GM12801 (cell line): ENCODE measurements around the gene EML4.

Experiments
- TF ChIP-seq, protein P1 (sequence below): IDR thresholded peaks from one replicate; pipeline ENCODE4 v1.5.1; 2011; ENCODE audit warnings: control low read depth; ENCODE audit not compliant: insufficient read length; ENCODE audit errors: extremely low read depth

EML4 gene

DNA sequence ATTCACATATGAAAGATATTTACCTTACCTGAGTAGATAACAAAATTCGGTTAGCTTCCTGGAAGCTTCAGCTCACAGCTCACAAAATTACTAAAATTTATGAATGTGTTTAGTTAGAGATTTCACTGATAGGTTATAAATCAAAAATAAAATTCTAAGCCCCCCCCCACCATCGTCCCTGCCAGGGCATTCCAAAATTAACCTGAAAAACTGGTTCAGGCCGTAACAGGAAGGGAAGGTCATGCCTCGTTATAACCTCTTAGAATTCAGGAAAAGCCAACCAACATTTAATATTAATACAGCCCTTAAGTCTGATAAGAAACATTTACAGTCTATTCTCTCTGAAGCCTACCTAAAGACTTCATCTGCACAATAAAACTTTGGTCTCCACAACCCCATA lies 143.0 kb downstream of the EML4 start:
- TF ChIP-seq, protein P1, sequence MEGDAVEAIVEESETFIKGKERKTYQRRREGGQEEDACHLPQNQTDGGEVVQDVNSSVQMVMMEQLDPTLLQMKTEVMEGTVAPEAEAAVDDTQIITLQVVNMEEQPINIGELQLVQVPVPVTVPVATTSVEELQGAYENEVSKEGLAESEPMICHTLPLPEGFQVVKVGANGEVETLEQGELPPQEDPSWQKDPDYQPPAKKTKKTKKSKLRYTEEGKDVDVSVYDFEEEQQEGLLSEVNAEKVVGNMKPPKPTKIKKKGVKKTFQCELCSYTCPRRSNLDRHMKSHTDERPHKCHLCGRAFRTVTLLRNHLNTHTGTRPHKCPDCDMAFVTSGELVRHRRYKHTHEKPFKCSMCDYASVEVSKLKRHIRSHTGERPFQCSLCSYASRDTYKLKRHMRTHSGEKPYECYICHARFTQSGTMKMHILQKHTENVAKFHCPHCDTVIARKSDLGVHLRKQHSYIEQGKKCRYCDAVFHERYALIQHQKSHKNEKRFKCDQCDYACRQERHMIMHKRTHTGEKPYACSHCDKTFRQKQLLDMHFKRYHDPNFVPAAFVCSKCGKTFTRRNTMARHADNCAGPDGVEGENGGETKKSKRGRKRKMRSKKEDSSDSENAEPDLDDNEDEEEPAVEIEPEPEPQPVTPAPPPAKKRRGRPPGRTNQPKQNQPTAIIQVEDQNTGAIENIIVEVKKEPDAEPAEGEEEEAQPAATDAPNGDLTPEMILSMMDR = no peak

DNA sequence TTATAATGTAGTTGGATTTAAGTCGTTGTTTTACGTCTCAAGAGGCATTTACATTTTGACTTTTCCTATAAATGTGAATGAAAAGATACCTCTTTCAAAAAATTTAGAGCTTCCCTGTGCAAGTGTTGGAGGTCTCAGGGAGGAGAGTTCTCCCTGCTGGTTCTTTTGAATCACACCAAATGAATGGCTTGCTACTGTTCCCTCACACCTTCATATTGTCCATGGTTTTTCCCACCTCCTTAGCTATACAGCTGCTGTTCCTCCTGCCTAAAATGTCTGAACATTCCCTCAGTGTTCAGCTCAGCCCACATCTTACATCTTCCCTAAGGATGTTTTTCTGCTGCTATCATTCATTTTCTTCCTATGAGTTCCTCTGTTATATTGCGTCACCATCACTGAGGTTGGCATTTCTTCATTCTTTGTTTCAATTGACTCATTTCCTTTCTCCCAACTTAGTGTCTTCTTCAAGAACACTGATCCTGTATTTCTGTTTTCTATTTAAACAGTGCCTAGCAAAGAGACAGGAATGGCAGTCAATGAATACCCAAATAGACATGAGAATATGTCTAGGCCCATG lies 145.8 kb downstream of the EML4 start:
- TF ChIP-seq, protein P1 = no peak

DNA sequence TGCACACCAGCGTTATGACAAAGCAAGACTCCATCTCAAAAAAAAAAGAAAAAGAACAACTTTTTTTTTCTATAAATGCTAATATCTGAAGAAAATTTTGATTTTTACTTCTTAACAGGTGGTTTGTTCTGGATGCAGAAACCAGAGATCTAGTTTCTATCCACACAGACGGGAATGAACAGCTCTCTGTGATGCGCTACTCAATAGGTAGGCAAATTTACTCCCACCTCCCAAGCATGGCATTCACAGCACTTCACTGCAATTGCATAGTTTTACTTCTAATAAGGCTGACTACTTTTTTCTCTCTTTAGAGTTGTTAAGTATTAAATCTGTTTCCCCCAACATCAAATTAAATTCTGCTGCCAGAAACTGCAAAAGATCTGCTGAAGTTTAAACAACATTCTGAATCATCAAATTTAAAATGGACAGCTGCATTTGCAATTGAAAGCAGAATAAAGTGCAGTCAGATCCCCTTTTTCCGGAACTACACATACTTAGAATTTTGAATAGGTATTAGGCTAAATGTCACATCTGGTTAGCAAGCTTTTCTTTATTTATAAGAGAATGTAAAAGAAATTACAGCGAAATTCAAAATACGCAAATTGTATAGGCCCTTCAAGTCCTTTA lies 146.8 kb downstream of the EML4 start:
- TF ChIP-seq, protein P1 = no peak

DNA sequence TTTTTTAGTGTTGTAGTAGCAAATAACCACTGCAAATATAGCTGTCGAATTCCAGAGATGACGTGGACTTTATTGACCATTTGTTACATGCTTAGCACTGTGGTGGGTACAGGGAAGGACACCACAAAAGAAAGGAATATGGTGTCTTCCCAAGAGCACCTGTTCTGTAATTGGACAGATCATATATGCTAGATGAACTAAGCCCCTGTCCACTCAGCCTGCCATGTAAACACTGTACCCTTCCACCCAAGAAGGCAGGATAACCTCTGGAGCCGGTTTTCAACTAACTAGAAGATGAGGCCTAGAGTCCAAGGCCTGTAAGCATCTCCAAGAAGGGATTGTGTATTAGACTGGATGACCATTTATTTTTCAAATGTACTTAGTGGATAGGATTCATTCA lies 147.8 kb downstream of the EML4 start:
- TF ChIP-seq, protein P1 = no peak

DNA sequence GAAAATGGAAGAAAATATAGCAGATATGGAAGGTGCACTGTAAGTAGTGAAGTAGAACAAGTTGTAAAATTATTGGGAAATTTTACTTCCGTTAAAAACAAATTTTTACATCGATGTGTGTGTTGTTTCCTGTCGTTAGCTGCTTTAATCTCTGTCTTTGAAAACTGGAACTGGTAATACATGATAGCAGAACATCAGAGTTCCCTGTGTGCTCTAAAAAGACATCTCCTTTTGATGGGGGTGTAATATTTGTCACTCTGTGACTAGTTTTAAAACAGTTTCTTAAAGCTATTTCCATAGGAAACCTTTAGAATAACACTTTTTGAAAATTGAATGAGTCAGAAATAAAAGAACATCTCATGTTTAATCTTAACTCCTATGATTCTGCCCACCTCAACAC lies 148.3 kb downstream of the EML4 start:
- TF ChIP-seq, protein P1 = no peak

DNA sequence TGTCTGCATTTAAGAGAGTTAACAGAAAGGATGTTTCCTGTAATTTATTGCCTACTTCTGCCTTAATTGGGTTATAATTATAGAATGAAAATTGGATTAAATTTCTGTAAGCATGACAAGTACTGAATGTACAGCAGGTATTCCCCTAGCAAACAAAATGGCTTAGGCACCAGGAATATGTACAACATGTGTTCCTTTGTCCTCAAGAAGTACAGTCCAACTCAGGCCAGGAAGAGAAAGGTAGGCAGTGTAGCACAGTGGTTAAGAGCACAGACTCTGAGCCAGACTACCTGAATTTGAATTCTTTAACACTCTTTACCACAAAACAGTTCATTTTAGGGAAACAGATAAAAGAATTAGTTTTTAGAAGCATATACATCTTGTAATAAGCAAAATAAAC lies 148.8 kb downstream of the EML4 start:
- TF ChIP-seq, protein P1 = no peak

DNA sequence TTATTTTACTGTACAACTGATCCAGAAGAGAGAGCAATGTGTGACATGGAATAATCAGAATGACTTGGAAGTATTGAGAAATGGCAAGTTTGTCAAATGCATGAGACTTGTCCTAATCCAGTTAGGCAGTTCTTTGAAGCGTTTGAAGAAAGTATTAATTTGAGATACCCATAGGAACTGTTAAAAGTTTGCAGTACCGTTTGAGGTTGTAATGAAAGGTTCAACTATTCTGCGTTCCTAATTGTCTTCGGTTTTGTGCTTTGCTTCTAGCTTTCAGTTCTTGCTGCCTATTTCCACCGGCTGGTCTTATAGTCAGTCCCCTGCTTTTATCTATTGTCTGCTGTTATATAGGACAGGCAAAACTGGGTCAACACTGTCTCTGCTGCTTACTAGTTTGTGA lies 150.1 kb downstream of the EML4 start:
- TF ChIP-seq, protein P1 = no peak
